Cardiac fibroblast (primary cell): Measurements from ENCODE around the gene ACOXL.

Experiments used
- DNase-seq, 2 donors: peaks; one replicate each; pipeline versions ENCODE4 v3.0.0 to v3.0.0-alpha.2; 2010; ENCODE audit warnings: low read depth in 2 of 2
- H3K4me3 ChIP-seq, 2 donors: replicated peaks in 1 of 2; 1 replicate in 1 of 2; 2 replicates in 1 of 2; pipeline ENCODE4 v1.5.1; 2011; ENCODE audit warnings: low read depth in 2 of 2, low read length in 2 of 2, mild to moderate bottlenecking in 2 of 2, moderate library complexity in 1 of 2
- CTCF ChIP-seq: IDR thresholded peaks from one replicate; pipeline ENCODE4 v1.5.1; 2011; ENCODE audit warnings: low read depth, mild to moderate bottlenecking, low read length, inconsistent platforms

The ACOXL gene

GRCh38 chr2:110971811-110972210 is 239.4 kb downstream of the ACOXL start:
- no peak for DNase-seq
- no peak for TF ChIP-seq CTCF
- no peak overlapping the region for H3K4me3 ChIP-seq

GRCh38 chr2:110973262-110973661 is 240.9 kb downstream of the ACOXL start:
- TF ChIP-seq CTCF = no peak
- no peak overlapping the region for H3K4me3 ChIP-seq
- DNase-seq = no peak

GRCh38 chr2:110977403-110977802 is 245.0 kb downstream of the ACOXL start:
- H3K4me3 ChIP-seq = no peak overlapping the region
- DNase-seq = no peak
- no peak for TF ChIP-seq CTCF

- H3K4me3 ChIP-seq = no peak overlapping the region
- no peak for TF ChIP-seq CTCF
- no peak for DNase-seq
Measured at GRCh38 chr2:110978148-110978547, 245.8 kb downstream of the ACOXL start.

GRCh38 chr2:110978756-110979470 is 246.5 kb downstream of the ACOXL start:
- no peak for TF ChIP-seq CTCF
- DNase-seq = no peak
- no peak overlapping the region for H3K4me3 ChIP-seq

- no peak overlapping the region for H3K4me3 ChIP-seq
- no peak for TF ChIP-seq CTCF
- no peak for DNase-seq
Measured at GRCh38 chr2:110979471-110980338, 247.3 kb downstream of the ACOXL start.
